GM19239 (cell line): ENCODE results near the gene HLA-DQA1.
A peak's percentile ranks its signal among the peaks of the same experiment; 100 is the strongest.

ENCODE experiments used
- DNase-seq: peaks from one replicate; pipeline ENCODE4 v3.0.0; 2011; ENCODE audit warnings: low spot score; ENCODE audit not compliant: insufficient read length
- FAIRE-seq: peaks from 2 replicates; lab custom pipeline; 2011; peaks lifted over from hg19 to GRCh38; lab: Jason Lieb, UNC

The HLA-DQA1 gene

DNA sequence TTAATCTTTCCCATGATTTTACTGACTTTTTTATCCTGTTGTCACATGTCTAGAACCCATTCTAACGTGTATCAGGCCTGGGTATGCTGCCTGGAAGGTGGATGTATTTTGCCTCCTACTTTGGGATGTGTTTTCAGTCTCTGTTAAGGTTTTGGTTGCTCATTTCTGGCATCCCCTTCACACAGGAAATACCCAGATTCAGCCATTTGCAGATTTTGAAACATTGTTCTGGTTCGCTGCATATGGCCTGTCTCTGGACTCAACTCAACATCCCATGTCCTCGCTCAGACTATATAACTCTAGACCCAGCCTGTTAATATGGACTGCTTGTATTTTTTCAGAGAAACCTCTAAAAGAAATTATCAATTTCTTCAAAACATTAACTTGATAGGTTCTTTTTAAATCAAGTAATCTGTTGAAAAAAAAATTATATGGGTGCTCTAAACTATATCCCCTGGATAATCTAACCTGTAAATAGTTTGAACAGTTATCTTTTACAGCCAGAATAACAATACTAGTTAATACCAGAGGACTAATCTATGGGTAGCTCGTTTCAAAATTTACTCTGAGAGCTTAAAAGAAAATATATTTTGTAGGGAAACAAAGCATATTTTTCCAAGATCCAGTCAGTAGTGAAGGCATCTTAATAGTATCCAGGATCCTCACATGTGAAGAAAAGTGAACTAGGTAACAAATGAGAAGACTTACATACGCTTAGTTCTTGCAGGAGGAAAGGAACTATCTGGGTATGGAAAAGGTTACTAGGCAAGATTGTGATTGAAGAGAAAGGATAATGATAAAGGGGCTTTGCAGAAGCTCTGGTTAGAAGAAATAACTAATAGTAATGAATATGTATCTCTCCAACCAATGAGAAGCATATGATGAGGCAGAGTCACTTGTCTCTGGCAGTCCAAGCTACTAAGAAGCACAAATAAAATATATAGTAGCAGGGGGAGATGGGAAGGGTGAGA is 52.6 kb downstream of the HLA-DQA1 start:
- DNase-seq, result no peak
- FAIRE-seq, result peak; percentile 89

DNA sequence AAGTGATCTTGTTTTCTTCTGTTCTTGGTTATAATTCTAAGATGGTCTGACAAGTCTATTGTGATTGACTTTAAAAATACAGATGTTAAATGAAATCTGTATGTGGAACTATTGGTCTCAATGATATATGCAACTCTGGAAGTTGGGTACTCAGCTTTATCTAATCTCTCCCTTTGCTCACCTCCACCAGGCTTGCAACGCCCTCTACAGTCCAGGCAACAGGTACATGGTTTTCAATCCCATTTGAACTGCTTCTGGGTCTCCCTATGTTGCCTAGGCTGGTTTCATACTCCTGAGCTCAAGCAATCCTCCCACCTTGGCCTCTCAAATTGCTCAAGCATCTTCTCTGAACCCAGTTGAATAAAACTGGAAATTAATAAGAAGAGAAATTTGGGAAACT is 54.8 kb downstream of the HLA-DQA1 start:
- FAIRE-seq (peak; percentile 91), DNase-seq (no peak)
